ENCODE results near the gene PDE7B. TPM values are rescaled to one million over a fixed set of nuclear protein-coding genes. Genes with fewer than 3 reads are reported as not detected.

The PDE7B gene
- total and polyA plus RNA-seq, 2 of the 13 experiments (the other 11 are each of a cell fraction or from before 2014, with no cell fraction given) = not detected

- no peak overlapping the region for H2AFZ ChIP-seq (ENCODE audit: low read length)
- H3K27ac ChIP-seq (ENCODE audit: extremely low read length, insufficient read depth, low read length) = no peak overlapping the region
- H3K9ac ChIP-seq (ENCODE audit: insufficient read depth, low read depth, low read length) = no peak overlapping the region
- ChIA-PET POLR2A (no interaction called here), CTCF (ENCODE audit: low intra/inter-chr PET ratio, low total read pairs) (no interaction called here)
- H3K79me2 ChIP-seq (ENCODE audit: insufficient read depth, low read length) = no peaks in the 10 kb centered on the region
- no peak overlapping the region for H3K4me3 ChIP-seq (replicated peaks in 1 of 3; ENCODE audit: insufficient read depth in 1 of 3, low read depth in 2 of 3, low read length in 3 of 3)
- H3K27me3 ChIP-seq (ENCODE audit: control insufficient read depth in 1 of 2, insufficient read depth in 2 of 2, low read length in 2 of 2) = peaks cover 0 to 5% of the 10 kb centered on the region in 2 experiments; a peak in 2 of 5 replicates
- FAIRE-seq = no peak
- intact Hi-C loops (cut with micrococcal nuclease; ENCODE audit: unreplicated experiment) (no loop called here), in situ Hi-C loops (cut with HindIII; ENCODE audit: extremely low pct_ligation_motif_present, low pct_unique_long_range_greater_than_20kb) (no loop called here)
- H3K9me3 ChIP-seq (ENCODE audit: low read length) = no peaks in the 10 kb centered on the region
- ATAC-seq = no peak
- BruUV-seq (replicated peaks) = no TSS peak
- no peak for DNase-seq (ENCODE audit: low spot score)
- H3K36me3 ChIP-seq (replicated peaks in 1 of 2; ENCODE audit: control insufficient read depth in 1 of 2, insufficient read depth in 2 of 2, low read length in 2 of 2) = no peaks in the 10 kb centered on the region
- TF ChIP-seq AKAP8 (CRISPR knock-in tag; IDR thresholded peaks at IDR 0.05) = no peak
- no peak for TF ChIP-seq ZNF3 (CRISPR knock-in tag; IDR thresholded peaks at IDR 0.05)
- no peak for TF ChIP-seq NR2F2 (IDR thresholded peaks at IDR 0.05; ENCODE audit: borderline replicate concordance, low read depth)
- no peak for TF ChIP-seq TEAD2 (CRISPR knock-in tag; IDR thresholded peaks at IDR 0.05)
- H3K4me2 ChIP-seq (ENCODE audit: low read depth, low read length) = no peak overlapping the region
- no peaks in the 10 kb centered on the region for H4K20me1 ChIP-seq (ENCODE audit: insufficient read depth, low read length)
- no peaks in the 10 kb centered on the region for H3K4me1 ChIP-seq (ENCODE audit: insufficient read depth, low read length)
Observed at GRCh38 chr6:136038531-136038930, 187.0 kb downstream of the PDE7B start.

GRCh38 chr6:136039185-136039584, 187.7 kb downstream of the PDE7B start:
- no peak overlapping the region for H3K4me3 ChIP-seq (replicated peaks in 1 of 3; ENCODE audit: insufficient read depth in 1 of 3, low read depth in 2 of 3, low read length in 3 of 3)
- no peak for FAIRE-seq
- TF ChIP-seq MIXL1 (CRISPR knock-in tag; IDR thresholded peaks at IDR 0.05) (no peak), PHF5A (CRISPR knock-in tag; IDR thresholded peaks at IDR 0.05; ENCODE audit: low read depth, unreplicated experiment) (no peak), THAP11 (CRISPR knock-in tag; IDR thresholded peaks at IDR 0.05) (no peak), ZNF225 (CRISPR knock-in tag; IDR thresholded peaks at IDR 0.05) (no peak), ARID3A (IDR thresholded peaks at IDR 0.05; ENCODE audit: low read depth, low read length) (no peak), ZNF362 (CRISPR knock-in tag; IDR thresholded peaks at IDR 0.05; ENCODE audit: borderline replicate concordance) (no peak), CBX1 (IDR thresholded peaks at IDR 0.05; ENCODE audit: low read depth) (no peak), THRA (CRISPR knock-in tag; IDR thresholded peaks at IDR 0.05; ENCODE audit: borderline replicate concordance) (no peak), MTA3 (CRISPR knock-in tag; IDR thresholded peaks at IDR 0.05) (no peak), ZNF253 (CRISPR knock-in tag; IDR thresholded peaks at IDR 0.05; ENCODE audit: borderline replicate concordance) (no peak), KDM1A (CRISPR knock-in tag; IDR thresholded peaks at IDR 0.05) (no peak), ATF2 (CRISPR knock-in tag; IDR thresholded peaks at IDR 0.05) (no peak)

More at GRCh38 chr6:136039185-136039584, 187.7 kb downstream of the PDE7B start:
- 21% methylated on average over 4 of the region's 4 CpGs for WGBS (ENCODE audit: low lambda C conversion rate)
- Histone ChIP-seq H2AFZ (ENCODE audit: low read length) (no peak overlapping the region), H3K9me3 (ENCODE audit: low read length) (no peaks in the 10 kb centered on the region), H3K4me1 (ENCODE audit: insufficient read depth, low read length) (no peaks in the 10 kb centered on the region), H4K20me1 (ENCODE audit: insufficient read depth, low read length) (no peaks in the 10 kb centered on the region), H3K9ac (ENCODE audit: insufficient read depth, low read depth, low read length) (no peak overlapping the region), H3K79me2 (ENCODE audit: insufficient read depth, low read length) (no peaks in the 10 kb centered on the region), H3K4me2 (ENCODE audit: low read depth, low read length) (no peak overlapping the region), H3K27me3 (ENCODE audit: control insufficient read depth in 1 of 2, insufficient read depth in 2 of 2, low read length in 2 of 2) (peaks cover 0 to 5% of the 10 kb centered on the region in 2 experiments; a peak in 2 of 5 replicates), H3K36me3 (replicated peaks in 1 of 2; ENCODE audit: control insufficient read depth in 1 of 2, insufficient read depth in 2 of 2, low read length in 2 of 2) (no peaks in the 10 kb centered on the region), H3K27ac (ENCODE audit: extremely low read length, insufficient read depth, low read length) (no peak overlapping the region)
- CTCF ChIA-PET (ENCODE audit: low intra/inter-chr PET ratio, low total read pairs) = no interaction called here
- no TSS peak for BruUV-seq (replicated peaks)
- intact Hi-C loops (cut with micrococcal nuclease; ENCODE audit: unreplicated experiment) (no loop called here), in situ Hi-C loops (cut with HindIII; ENCODE audit: extremely low pct_ligation_motif_present, low pct_unique_long_range_greater_than_20kb) (no loop called here)
- POLR2A ChIA-PET = no interaction called here
- no peak for DNase-seq (ENCODE audit: low spot score)
- no peak for ATAC-seq
